ENCODE results near the gene NETO2.

NETO2 gene

DNA sequence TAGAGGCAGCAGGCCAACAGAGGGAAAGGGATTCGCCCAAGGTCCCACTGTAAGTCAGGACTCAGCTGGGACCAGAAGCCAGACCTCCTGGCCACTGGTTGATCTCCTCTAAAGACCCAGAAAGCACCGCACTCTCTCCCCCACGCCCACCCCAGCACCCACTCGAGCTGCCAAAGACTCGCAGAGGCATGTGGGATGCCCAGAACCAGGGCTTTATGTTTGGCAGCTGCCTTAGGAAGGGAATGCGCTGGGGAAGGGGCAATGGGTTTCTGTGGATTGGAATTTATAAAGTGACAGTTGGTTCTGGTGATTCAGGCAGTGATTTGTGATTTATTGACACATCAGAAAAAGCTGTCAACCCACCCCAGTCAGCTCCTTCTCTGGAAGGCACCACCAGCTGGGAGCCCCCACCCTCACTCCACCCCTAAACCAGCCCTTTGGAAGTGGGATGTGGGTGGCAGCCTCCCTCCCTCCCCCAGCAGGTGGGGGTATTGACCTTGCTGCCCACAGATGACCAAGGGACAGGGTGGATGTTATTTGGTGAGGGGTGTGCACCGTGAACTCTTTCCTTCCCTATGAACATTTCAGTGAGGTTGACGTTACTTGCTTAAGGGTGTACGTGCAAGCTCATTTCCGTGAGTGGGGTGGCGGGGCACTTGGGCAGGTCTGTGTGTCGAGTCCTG lies 93.7 kb downstream of the NETO2 start:
- DNase-seq (ENCODE audit: low read depth, low spot score): no peak
- no peak overlapping the region for H3K27ac ChIP-seq

GRCh38 chr16:47047524-47048203 lies 96.1 kb downstream of the NETO2 start:
- H3K27ac ChIP-seq: no peak overlapping the region
- no peak for DNase-seq (ENCODE audit: low read depth, low spot score)

DNA sequence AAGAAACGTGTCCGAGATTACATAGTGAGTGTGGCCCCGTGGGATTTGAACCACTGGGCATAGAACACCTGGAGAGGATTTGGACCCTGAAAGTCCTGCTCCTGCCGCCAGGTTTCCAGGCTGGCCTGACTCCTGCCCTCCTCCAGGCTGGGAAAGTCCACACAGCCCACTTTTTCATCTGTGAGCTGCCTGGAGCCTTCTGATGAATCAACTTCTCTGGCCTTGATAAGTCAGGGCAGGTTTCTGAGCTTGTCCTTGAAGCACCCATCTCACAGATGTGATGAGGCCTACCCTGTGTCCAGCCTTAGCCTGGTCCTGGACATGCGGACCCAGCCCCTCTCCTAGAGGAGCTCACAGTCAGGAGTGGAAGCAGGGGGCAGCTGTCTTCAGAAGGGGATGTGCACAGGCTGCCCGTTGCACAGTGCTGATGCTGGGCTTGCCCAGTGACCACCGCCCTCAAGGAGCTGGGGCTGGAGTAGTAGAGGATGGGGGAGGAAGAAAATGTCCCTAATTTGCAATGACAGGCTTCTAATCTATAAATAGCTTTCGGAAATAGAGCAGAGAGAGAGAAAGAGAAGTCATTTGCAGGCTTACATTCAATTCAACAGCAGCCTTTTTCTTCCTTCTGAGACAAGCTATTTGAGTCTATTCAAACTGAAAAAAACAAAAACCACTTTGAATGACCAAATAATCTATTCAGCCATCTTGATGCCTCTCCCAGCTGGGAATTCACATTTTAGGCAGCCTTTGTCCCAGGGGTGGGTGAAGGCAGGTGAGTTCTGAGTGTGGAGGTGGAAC lies 96.8 kb downstream of the NETO2 start:
- no peak for DNase-seq (ENCODE audit: low read depth, low spot score)
- no peak overlapping the region for H3K27ac ChIP-seq

- no peak overlapping the region for H3K27ac ChIP-seq
- DNase-seq (ENCODE audit: low read depth, low spot score): no peak
Observed at GRCh38 chr16:47045459-47045858, 98.3 kb downstream of the NETO2 start.

GRCh38 chr16:47045023-47045422 lies 98.7 kb downstream of the NETO2 start:
- H3K27ac ChIP-seq: no peak overlapping the region
- no peak for DNase-seq (ENCODE audit: low read depth, low spot score)

DNA sequence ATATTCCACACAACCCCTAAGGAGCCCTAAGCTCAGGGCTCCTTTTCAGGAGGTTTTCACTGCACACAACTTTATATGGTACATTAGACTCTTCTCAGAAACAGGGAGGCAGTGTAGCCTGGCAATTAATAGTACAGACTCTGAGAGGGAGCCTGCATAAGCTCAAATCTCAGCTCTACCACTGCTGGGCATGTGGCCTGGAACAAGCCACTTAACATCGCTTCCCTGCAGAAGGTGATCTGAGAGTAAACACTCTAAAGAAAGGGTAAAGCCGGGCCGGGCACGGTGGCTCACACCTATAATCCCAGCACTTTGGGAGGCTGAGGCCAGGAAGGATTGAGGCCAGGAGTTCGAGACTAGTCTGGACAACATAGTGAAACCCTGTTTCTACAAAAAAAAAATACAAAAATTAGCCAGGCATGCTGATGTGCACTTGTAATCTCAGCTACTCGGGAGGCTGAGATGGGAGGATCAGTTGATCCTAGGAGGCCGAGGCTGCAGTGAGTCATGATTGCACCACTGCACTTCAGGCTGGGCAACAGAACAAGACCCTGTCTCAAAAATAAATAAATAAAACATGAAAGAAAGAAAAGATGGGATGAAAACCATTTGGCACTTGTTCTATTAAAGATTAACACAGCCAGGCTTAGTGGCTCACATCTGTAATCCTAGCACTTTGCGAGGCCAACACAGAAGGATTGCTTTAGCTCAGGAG lies 99.6 kb downstream of the NETO2 start:
- DNase-seq (ENCODE audit: low read depth, low spot score): no peak
- no peak overlapping the region for H3K27ac ChIP-seq

GRCh38 chr16:47043200-47043599 lies 100.5 kb downstream of the NETO2 start:
- no peak overlapping the region for H3K27ac ChIP-seq
- DNase-seq (ENCODE audit: low read depth, low spot score): no peak

- DNase-seq (ENCODE audit: low read depth, low spot score): no peak
- no peak overlapping the region for H3K27ac ChIP-seq
Observed at GRCh38 chr16:47037746-47038458, 105.8 kb downstream of the NETO2 start.

- DNase-seq (ENCODE audit: low read depth, low spot score): no peak
- no peak overlapping the region for H3K27ac ChIP-seq
Observed at GRCh38 chr16:47037396-47037745, 106.4 kb downstream of the NETO2 start.

DNA sequence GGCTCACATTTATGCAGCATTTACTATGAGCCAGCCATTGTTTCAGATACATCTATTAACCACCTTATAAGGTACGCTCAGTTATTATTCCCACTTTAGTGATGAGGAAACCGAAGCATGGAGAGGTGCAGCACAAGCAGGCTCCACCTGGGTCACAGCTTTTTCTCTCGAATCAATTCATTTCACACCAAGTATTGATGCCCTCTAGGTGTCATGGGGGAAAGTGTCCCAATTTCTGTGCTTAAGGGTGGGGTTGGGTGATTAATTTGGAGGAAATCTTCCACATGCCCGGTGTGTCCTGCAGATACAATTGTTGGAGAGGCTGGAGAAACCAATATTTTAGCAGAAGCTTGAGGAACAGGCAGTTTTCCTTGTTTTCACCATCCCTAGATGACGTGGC lies 107.5 kb downstream of the NETO2 start:
- DNase-seq (ENCODE audit: low read depth, low spot score): no peak
- H3K27ac ChIP-seq: no peak overlapping the region

GRCh38 chr16:47035436-47035835 lies 108.3 kb downstream of the NETO2 start:
- no peak for DNase-seq (ENCODE audit: low read depth, low spot score)
- H3K27ac ChIP-seq: no peak overlapping the region

DNA sequence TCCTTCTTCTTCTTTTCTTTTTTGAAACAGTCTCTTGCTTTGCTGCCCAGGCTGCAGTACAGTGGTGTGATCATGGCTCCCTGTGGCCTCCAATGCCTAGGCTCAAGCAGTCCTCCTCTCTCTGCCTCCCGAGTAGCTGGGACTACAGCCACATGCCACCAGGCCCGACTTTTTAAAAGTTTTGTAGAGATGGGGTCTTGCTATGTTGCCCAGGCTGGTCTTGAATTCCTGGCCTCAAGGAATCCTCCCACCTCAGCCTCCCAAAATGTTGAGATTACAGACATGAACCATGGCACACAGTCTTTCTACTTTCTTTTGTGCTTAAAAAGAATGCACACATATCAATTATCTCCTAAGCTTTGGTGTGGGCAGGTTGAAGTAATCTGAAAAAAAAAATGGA lies 109.3 kb downstream of the NETO2 start:
- no peak for DNase-seq (ENCODE audit: low read depth, low spot score)
- no peak overlapping the region for H3K27ac ChIP-seq

DNA sequence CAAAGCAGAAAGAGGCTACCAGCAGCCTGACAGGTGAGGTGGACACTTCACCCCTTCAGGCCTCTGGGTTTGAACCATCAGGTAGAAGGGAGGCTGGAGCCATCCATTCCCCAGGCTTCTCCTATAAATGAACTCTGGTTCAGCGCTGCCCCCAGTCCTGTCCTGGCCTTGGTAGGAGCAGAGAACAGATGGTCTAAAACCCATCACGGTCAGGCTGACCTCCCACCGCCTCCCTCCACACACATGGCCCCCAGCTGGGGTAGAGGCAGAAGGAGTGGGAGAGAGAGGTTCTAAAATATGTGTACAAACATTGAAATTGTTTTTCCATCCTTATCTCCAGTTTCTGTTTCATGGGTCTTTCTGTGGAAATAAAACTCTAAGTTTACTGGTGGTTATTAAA lies 110.6 kb downstream of the NETO2 start:
- DNase-seq (ENCODE audit: low read depth, low spot score): no peak
- H3K27ac ChIP-seq: no peak overlapping the region

GRCh38 chr16:47029724-47030123 lies 114.0 kb downstream of the NETO2 start:
- H3K27ac ChIP-seq: no peak overlapping the region
- no peak for DNase-seq (ENCODE audit: low read depth, low spot score)

DNA sequence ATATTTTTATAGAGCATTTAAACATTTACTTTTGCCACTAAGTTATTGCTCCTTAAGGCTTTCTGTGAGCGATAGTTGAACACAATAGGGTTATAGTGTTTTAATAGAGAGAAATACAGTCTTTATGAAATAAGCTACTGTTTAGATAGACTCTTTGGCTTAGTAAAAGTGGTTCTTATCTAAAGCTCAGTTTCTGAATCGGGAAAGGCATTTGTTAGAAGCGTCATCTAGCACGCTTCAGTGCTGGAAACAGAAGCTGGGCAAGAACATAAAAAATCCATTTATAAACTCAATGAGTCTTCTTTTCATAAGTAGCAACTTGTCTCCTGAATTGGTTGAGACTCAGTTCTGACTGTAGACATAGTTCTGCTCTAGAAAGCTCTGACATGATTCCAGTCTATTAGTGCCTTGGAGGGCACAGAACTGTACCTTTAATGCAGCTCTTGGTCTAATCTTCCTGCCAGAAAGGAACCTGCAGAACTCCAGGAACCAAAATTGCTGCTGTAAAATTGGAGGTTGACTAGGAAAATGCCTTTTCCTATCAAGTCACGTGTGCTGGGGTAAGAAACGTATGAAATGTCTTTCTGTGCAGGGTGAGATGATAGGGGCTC lies 114.9 kb downstream of the NETO2 start:
- no peak overlapping the region for H3K27ac ChIP-seq

More for the DNA sequence above, 114.9 kb downstream of the NETO2 start:
- no peak for DNase-seq (ENCODE audit: low read depth, low spot score)

Measured in epithelial cell of prostate (primary cell).